Measurements from ENCODE around the gene SIGLEC12.

The SIGLEC12 gene

DNA sequence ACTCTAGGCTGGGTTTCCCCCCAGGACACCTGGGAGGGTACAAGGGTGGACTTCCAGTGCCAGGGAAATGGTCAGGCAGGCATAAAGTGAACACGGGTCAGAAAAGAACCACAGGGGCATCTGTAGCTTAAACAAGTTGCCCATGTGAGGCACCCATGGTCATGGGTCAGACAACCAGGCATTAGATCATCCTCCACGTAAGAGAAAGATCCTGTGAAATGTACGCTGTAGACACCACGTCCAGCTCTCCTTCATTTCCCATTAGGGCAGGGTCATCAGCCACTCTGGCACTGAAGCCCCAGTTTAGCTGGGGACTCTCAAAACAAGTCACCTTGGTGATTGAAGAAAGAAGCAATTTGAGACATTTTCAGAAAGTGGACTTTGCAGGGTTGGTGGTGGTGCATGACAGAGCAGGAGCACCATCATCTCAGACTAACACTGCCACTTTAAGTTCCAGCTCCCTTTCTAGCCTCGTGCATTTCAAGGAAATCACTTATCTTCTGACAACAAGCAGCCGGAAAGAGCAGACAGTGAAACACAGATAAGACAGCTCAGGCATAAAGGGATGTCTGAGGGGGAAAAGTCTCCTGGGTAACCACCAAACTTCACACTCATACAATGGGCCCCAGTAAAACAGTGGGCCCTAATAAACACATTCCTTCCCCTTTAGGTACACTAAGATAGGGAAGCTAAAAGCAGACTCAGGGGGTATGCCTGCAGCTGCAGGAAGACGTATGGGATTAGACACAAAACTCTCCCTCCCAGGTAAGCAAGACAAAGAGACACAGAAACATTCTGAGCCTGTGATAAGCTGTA lies 46.0 kb upstream of the SIGLEC12 start:
- TF ChIP-seq, protein P1, sequence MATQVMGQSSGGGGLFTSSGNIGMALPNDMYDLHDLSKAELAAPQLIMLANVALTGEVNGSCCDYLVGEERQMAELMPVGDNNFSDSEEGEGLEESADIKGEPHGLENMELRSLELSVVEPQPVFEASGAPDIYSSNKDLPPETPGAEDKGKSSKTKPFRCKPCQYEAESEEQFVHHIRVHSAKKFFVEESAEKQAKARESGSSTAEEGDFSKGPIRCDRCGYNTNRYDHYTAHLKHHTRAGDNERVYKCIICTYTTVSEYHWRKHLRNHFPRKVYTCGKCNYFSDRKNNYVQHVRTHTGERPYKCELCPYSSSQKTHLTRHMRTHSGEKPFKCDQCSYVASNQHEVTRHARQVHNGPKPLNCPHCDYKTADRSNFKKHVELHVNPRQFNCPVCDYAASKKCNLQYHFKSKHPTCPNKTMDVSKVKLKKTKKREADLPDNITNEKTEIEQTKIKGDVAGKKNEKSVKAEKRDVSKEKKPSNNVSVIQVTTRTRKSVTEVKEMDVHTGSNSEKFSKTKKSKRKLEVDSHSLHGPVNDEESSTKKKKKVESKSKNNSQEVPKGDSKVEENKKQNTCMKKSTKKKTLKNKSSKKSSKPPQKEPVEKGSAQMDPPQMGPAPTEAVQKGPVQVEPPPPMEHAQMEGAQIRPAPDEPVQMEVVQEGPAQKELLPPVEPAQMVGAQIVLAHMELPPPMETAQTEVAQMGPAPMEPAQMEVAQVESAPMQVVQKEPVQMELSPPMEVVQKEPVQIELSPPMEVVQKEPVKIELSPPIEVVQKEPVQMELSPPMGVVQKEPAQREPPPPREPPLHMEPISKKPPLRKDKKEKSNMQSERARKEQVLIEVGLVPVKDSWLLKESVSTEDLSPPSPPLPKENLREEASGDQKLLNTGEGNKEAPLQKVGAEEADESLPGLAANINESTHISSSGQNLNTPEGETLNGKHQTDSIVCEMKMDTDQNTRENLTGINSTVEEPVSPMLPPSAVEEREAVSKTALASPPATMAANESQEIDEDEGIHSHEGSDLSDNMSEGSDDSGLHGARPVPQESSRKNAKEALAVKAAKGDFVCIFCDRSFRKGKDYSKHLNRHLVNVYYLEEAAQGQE (IDR thresholded peaks at IDR 0.05; ENCODE audit: insufficient read depth in 1 of 2, low read depth in 2 of 2, low read length in 2 of 2): no peak
- TF ChIP-seq SIN3A (IDR thresholded peaks at IDR 0.05; ENCODE audit: borderline replicate concordance, insufficient read depth, low read length): no peak

DNA sequence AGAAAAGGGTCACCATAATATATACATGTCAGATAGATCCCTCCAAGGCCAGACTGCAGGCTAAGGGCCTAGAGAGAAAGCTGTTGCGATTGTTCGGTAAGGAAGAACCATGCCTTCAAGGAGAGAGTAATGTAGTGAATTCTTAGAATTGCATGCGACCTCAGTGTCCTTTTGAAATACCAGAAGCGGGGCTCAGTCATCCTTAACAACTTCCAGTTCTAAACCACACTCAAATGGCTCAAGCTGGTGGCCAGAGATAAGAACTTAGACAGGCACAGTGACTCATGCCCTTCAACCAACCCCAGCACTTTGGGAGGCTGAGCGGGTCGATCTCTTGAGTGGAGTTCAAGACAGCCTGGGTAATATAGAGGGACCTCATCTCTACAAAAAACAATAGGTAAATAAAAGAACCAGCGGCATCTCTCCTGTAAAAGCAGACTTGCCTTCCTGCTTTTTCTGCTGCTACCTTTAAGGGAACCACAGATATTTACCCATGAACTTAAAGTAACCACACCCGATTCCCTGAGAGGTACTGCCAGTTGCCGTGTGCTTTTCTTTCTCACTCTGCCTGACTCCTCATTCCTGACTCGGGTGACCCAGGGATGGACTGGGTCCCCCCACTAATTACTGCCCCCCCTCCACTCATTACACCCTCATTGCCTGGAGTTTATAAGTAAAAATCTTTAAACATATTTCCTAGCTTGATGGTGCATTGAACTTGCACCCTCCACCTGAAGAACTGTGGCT lies 45.2 kb upstream of the SIGLEC12 start:
- TF ChIP-seq FOXP2 (optimal IDR thresholded peaks at IDR 0.05; ENCODE audit: borderline replicate concordance, extremely low read depth, extremely low read length, insufficient read depth) (no peak), TAF1 (IDR thresholded peaks at IDR 0.05; ENCODE audit: borderline replicate concordance, insufficient read depth, low read length) (no peak), POLR2AphosphoS5 (IDR thresholded peaks at IDR 0.05; ENCODE audit: low read depth, low read length) (no peak), SIN3A (IDR thresholded peaks at IDR 0.05; ENCODE audit: borderline replicate concordance, insufficient read depth, low read length) (no peak)
- TF ChIP-seq, protein P1 (IDR thresholded peaks at IDR 0.05; ENCODE audit: insufficient read depth in 1 of 2, low read depth in 2 of 2, low read length in 2 of 2): no peak

GRCh38 chr19:51546107-51546649 lies 44.6 kb upstream of the SIGLEC12 start:
- no peak for TF ChIP-seq TAF1 (IDR thresholded peaks at IDR 0.05; ENCODE audit: borderline replicate concordance, insufficient read depth, low read length)
- TF ChIP-seq, protein P1 (IDR thresholded peaks at IDR 0.05; ENCODE audit: insufficient read depth in 1 of 2, low read depth in 2 of 2, low read length in 2 of 2): no peak
- TF ChIP-seq FOXP2 (optimal IDR thresholded peaks at IDR 0.05; ENCODE audit: borderline replicate concordance, extremely low read depth, extremely low read length, insufficient read depth): no peak
- TF ChIP-seq POLR2AphosphoS5 (IDR thresholded peaks at IDR 0.05; ENCODE audit: low read depth, low read length): no peak
- no peak for TF ChIP-seq SIN3A (IDR thresholded peaks at IDR 0.05; ENCODE audit: borderline replicate concordance, insufficient read depth, low read length)

- TF ChIP-seq FOXP2 (optimal IDR thresholded peaks at IDR 0.05; ENCODE audit: borderline replicate concordance, extremely low read depth, extremely low read length, insufficient read depth) (no peak), SIN3A (IDR thresholded peaks at IDR 0.05; ENCODE audit: borderline replicate concordance, insufficient read depth, low read length) (no peak)
- TF ChIP-seq, protein P1 (IDR thresholded peaks at IDR 0.05; ENCODE audit: insufficient read depth in 1 of 2, low read depth in 2 of 2, low read length in 2 of 2): no peak
These were observed 42.4 kb upstream of the SIGLEC12 start for GRCh38 chr19:51544038-51544437.
